Progenitor cell of endocrine pancreas (in vitro differentiated cells): Measurements from ENCODE around the gene GRB7. TPM values are rescaled to one million over a fixed set of nuclear protein-coding genes. Genes with fewer than 3 reads are reported as not detected.

Experiments
- DNase-seq: peaks from one replicate; pipeline ENCODE4 v3.0.0; 2021; ENCODE audit warnings: low spot score; ENCODE audit not compliant: unreplicated experiment
- H3K27ac Mint-ChIP-seq: 2 replicates; pipeline ENCODE4 v1.8.0; 2021; ENCODE audit warnings: mild to moderate bottlenecking, moderate library complexity, mixed read lengths
- H3K27me3 Mint-ChIP-seq: 2 replicates; pipeline ENCODE4 v1.8.0; 2021; ENCODE audit warnings: mixed read lengths
- H3K36me3 Mint-ChIP-seq: 2 replicates; pipeline ENCODE4 v1.8.0; 2022; ENCODE audit warnings: mixed read lengths; ENCODE audit not compliant: insufficient read depth
- H3K4me1 Mint-ChIP-seq: 2 replicates; pipeline ENCODE4 v1.8.0; 2021; ENCODE audit warnings: low read depth, mixed read lengths
- H3K4me3 Mint-ChIP-seq: 2 replicates; pipeline ENCODE4 v1.8.0; 2021; ENCODE audit warnings: low read depth, mild to moderate bottlenecking, moderate library complexity, mixed read lengths
- H3K9me3 Mint-ChIP-seq: 2 replicates; pipeline ENCODE4 v1.8.0; 2021; ENCODE audit warnings: low read depth, mixed read lengths
- CTCF ChIP-seq: fragments of 200-600 bp; sonication (generic); IDR thresholded peaks from one replicate; pipeline ENCODE4 v1.5.0; 2021; ENCODE audit warnings: antibody characterized with exemption, mild to moderate bottlenecking; ENCODE audit not compliant: unreplicated experiment
- total RNA-seq: library from RNA; stranded (reverse); gene quantifications from 2 replicates; pipeline ENCODE4 v1.2.1, GENCODE V29; 2021

GRB7 gene
- total RNA-seq, 1 donor from 2014 or later = 29.9 TPM

GRCh38 chr17:39729280-39729851 is 8.4 kb upstream of the GRB7 start:
- peak overlapping the region; percentile 82 for H3K27ac Mint-ChIP-seq
- no peak for DNase-seq
- H3K9me3 Mint-ChIP-seq = no peaks in the 10 kb centered on the region
- peaks cover 9% of the 10 kb centered on the region for H3K36me3 Mint-ChIP-seq
- peaks cover 6% of the 10 kb centered on the region for H3K4me1 Mint-ChIP-seq
- H3K4me3 Mint-ChIP-seq = peak overlapping the region; percentile 85
- peaks cover 3% of the 10 kb centered on the region for H3K27me3 Mint-ChIP-seq
- TF ChIP-seq CTCF = no peak

GRCh38 chr17:39730095-39730921 is 7.4 kb upstream of the GRB7 start, which contains the start of gene MIEN1:
MIEN1 (minus strand) TSS chr17:39730532; CDS start chr17:39730495, 37 bp downstream.
- TF ChIP-seq CTCF = peak; percentile 92
- Mint-ChIP-seq H3K27me3 (peaks cover 6% of the 10 kb centered on the region), H3K9me3 (no peaks in the 10 kb centered on the region), H3K36me3 (peaks cover 6% of the 10 kb centered on the region), H3K27ac (peak within 1 kb of the TSS; percentile 86), H3K4me1 (peaks cover 6% of the 10 kb centered on the region), H3K4me3 (peak within 1 kb of the TSS; percentile 85)
- DNase-seq = peak; percentile 96

- Mint-ChIP-seq H3K27me3 (peaks cover 16% of the 10 kb centered on the region), H3K36me3 (peaks cover 1% of the 10 kb centered on the region), H3K27ac (no peak overlapping the region), H3K9me3 (no peaks in the 10 kb centered on the region), H3K4me1 (peaks cover 22% of the 10 kb centered on the region), H3K4me3 (peak overlapping the region; percentile 6)
- no peak for TF ChIP-seq CTCF
- DNase-seq = no peak
Observed at GRCh38 chr17:39732586-39732985, 5.2 kb upstream of the GRB7 start.

- Mint-ChIP-seq H3K9me3 (no peaks in the 10 kb centered on the region), H3K4me1 (peaks cover 36% of the 10 kb centered on the region), H3K27ac (no peak overlapping the region), H3K27me3 (peaks cover 16% of the 10 kb centered on the region), H3K4me3 (no peak overlapping the region), H3K36me3 (no peaks in the 10 kb centered on the region)
- no peak for TF ChIP-seq CTCF
- no peak for DNase-seq
Observed at GRCh38 chr17:39735882-39736281, 1.9 kb upstream of the GRB7 start.

GRCh38 chr17:39736319-39737165 is 1.2 kb upstream of the GRB7 start:
- no peak for DNase-seq
- Mint-ChIP-seq H3K36me3 (no peaks in the 10 kb centered on the region), H3K27me3 (peaks cover 16% of the 10 kb centered on the region), H3K27ac (peak overlapping the region; percentile 85), H3K4me1 (peaks cover 38% of the 10 kb centered on the region), H3K9me3 (no peaks in the 10 kb centered on the region), H3K4me3 (peak overlapping the region; percentile 67)
- TF ChIP-seq CTCF = no peak
